Astrocyte (in vitro differentiated cells and primary cell): ENCODE results near the gene HAPSTR1. TPM values are rescaled to one million over a fixed set of nuclear protein-coding genes. Genes with fewer than 3 reads are reported as not detected.

ENCODE experiments used
- DNase-seq: peaks from one replicate; pipeline ENCODE4 v3.0.0-alpha.2; 2010; ENCODE audit warnings: low read depth
- FAIRE-seq: peaks from 2 replicates; lab custom pipeline; 2011; peaks lifted over from hg19 to GRCh38; lab: Jason Lieb, UNC
- H2AFZ ChIP-seq: 2 replicates; pipeline ENCODE4 v1.6.0; 2012; ENCODE audit warnings: low read depth, low read length, inconsistent platforms
- H3K27ac ChIP-seq: 2 replicates; pipeline ENCODE4 v1.5.1; 2011; ENCODE audit warnings: low read depth, low read length, inconsistent platforms
- H3K27me3 ChIP-seq: 2 replicates; pipeline ENCODE4 v1.6.0; 2011; ENCODE audit warnings: low read length, inconsistent platforms; ENCODE audit not compliant: insufficient read depth
- H3K36me3 ChIP-seq: 2 replicates; pipeline ENCODE4 v1.5.1; 2011; ENCODE audit warnings: low read length, inconsistent platforms; ENCODE audit not compliant: insufficient read depth
- H3K4me1 ChIP-seq: 2 replicates; pipeline ENCODE4 v1.5.1; 2011; ENCODE audit warnings: low read length, inconsistent platforms; ENCODE audit not compliant: insufficient read depth
- H3K4me2 ChIP-seq: 2 replicates; pipeline ENCODE4 v1.6.0; 2012; ENCODE audit warnings: low read length, inconsistent platforms
- H3K4me3 ChIP-seq: 2 replicates; pipeline ENCODE4 v1.5.1; 2011; ENCODE audit warnings: low read depth, mild to moderate bottlenecking, low read length, inconsistent platforms; ENCODE audit not compliant: insufficient read depth
- H3K79me2 ChIP-seq: 2 replicates; pipeline ENCODE4 v1.6.0; 2012; ENCODE audit warnings: mild to moderate bottlenecking, low read length, inconsistent platforms; ENCODE audit not compliant: insufficient read depth
- H3K9ac ChIP-seq: 2 replicates; pipeline ENCODE4 v1.6.0; 2012; ENCODE audit warnings: mild to moderate bottlenecking, low read length, inconsistent platforms
- H3K9me3 ChIP-seq: 2 replicates; pipeline ENCODE4 v1.5.1; 2012; ENCODE audit warnings: low read depth, mild to moderate bottlenecking, low read length, inconsistent platforms; ENCODE audit not compliant: insufficient read depth
- H4K20me1 ChIP-seq: 2 replicates; pipeline ENCODE4 v1.6.0; 2012; ENCODE audit warnings: low read length, inconsistent platforms; ENCODE audit not compliant: insufficient read depth
- H3K27ac Mint-ChIP-seq: one replicate; pipeline ENCODE4 v1.8.0; 2021; ENCODE audit warnings: mild to moderate bottlenecking, mixed read lengths; ENCODE audit not compliant: unreplicated experiment
- H3K27me3 Mint-ChIP-seq: one replicate; pipeline ENCODE4 v1.8.0; 2021; ENCODE audit warnings: low read depth, mixed read lengths; ENCODE audit not compliant: unreplicated experiment
- H3K36me3 Mint-ChIP-seq: one replicate; pipeline ENCODE4 v1.8.0; 2021; ENCODE audit warnings: low read depth, mixed read lengths; ENCODE audit not compliant: unreplicated experiment
- H3K4me1 Mint-ChIP-seq: one replicate; pipeline ENCODE4 v1.8.0; 2021; ENCODE audit warnings: low read depth, mixed read lengths; ENCODE audit not compliant: unreplicated experiment
- H3K4me3 Mint-ChIP-seq: one replicate; pipeline ENCODE4 v1.8.0; 2021; ENCODE audit warnings: mild to moderate bottlenecking, moderate library complexity, mixed read lengths; ENCODE audit not compliant: unreplicated experiment
- H3K9me3 Mint-ChIP-seq: one replicate; pipeline ENCODE4 v1.8.0; 2021; ENCODE audit warnings: mild to moderate bottlenecking, mixed read lengths; ENCODE audit not compliant: unreplicated experiment
- EZH2 ChIP-seq: IDR thresholded peaks from 2 replicates; pipeline ENCODE4 v1.6.1; 2012; ENCODE audit warnings: mild to moderate bottlenecking, low read length, inconsistent platforms; ENCODE audit not compliant: insufficient read depth
- total RNA-seq: library from RNA; stranded (reverse); gene quantifications from 2 replicates; pipeline ENCODE4 v1.2.1, GENCODE V29; 2021
- TF ChIP-seq, protein P1 (sequence below): IDR thresholded peaks from 2 replicates; pipeline ENCODE4 v1.5.1; 2011; ENCODE audit warnings: low read depth, mild to moderate bottlenecking, inconsistent platforms, low read length, moderate library complexity; ENCODE audit not compliant: insufficient read depth

The HAPSTR1 gene
- total RNA-seq, 1 donor from 2014 or later = 99.5 TPM

DNA sequence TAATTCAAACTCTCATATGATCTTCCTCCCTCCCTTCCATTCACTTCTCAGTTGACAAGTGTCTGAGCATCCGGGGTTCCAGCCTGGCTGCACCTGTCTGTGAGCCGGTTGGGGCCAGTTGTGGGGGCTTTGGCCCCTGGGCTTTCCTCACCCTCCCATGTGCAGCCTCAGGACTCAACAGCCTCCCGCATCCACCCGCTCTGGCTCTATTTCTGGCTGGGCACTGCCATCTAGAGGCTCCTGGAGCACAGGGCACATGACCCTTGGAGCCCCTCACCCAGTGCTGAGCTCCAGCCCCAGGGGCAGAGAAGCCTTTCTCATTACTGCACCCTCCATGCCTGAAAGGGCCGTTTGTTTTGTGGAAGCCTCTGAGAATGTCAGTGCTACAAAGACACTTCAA, 43.3 kb downstream of the HAPSTR1 start:
- Histone ChIP-seq H4K20me1 (peaks cover 38% of the 10 kb centered on the region), H3K79me2 (no peaks in the 10 kb centered on the region), H2AFZ (no peak overlapping the region), H3K4me3 (no peak overlapping the region), H3K27me3 (no peaks in the 10 kb centered on the region), H3K9ac (no peak overlapping the region), H3K4me1 (no peaks in the 10 kb centered on the region), H3K27ac (no peak overlapping the region), H3K4me2 (no peak overlapping the region), H3K9me3 (no peaks in the 10 kb centered on the region), H3K36me3 (no peaks in the 10 kb centered on the region)
- no peaks in the 10 kb centered on the region for H3K9me3 Mint-ChIP-seq
- peaks cover 7% of the 10 kb centered on the region for H3K4me1 Mint-ChIP-seq
- no peak for FAIRE-seq
- H3K4me3 Mint-ChIP-seq = no peak overlapping the region
- H3K27ac Mint-ChIP-seq = no peak overlapping the region
- H3K27me3 Mint-ChIP-seq = no peaks in the 10 kb centered on the region
- no peak for TF ChIP-seq EZH2
- TF ChIP-seq, protein P1, sequence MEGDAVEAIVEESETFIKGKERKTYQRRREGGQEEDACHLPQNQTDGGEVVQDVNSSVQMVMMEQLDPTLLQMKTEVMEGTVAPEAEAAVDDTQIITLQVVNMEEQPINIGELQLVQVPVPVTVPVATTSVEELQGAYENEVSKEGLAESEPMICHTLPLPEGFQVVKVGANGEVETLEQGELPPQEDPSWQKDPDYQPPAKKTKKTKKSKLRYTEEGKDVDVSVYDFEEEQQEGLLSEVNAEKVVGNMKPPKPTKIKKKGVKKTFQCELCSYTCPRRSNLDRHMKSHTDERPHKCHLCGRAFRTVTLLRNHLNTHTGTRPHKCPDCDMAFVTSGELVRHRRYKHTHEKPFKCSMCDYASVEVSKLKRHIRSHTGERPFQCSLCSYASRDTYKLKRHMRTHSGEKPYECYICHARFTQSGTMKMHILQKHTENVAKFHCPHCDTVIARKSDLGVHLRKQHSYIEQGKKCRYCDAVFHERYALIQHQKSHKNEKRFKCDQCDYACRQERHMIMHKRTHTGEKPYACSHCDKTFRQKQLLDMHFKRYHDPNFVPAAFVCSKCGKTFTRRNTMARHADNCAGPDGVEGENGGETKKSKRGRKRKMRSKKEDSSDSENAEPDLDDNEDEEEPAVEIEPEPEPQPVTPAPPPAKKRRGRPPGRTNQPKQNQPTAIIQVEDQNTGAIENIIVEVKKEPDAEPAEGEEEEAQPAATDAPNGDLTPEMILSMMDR = peak; percentile 38
- no peak for DNase-seq
- peaks cover 4% of the 10 kb centered on the region for H3K36me3 Mint-ChIP-seq

- no peak overlapping the region for H3K27ac ChIP-seq
- no peak overlapping the region for H3K9ac ChIP-seq
- DNase-seq (no peak), FAIRE-seq (no peak)
- Mint-ChIP-seq H3K27ac (no peak overlapping the region), H3K36me3 (peaks cover 5% of the 10 kb centered on the region), H3K27me3 (no peaks in the 10 kb centered on the region), H3K9me3 (no peaks in the 10 kb centered on the region), H3K4me1 (peaks cover 6% of the 10 kb centered on the region), H3K4me3 (no peak overlapping the region)
- no peaks in the 10 kb centered on the region for H3K36me3 ChIP-seq
- H2AFZ ChIP-seq = no peak overlapping the region
- H3K4me3 ChIP-seq = no peak overlapping the region
- H3K79me2 ChIP-seq = no peaks in the 10 kb centered on the region
- no peak overlapping the region for H3K4me2 ChIP-seq
- peaks cover 37% of the 10 kb centered on the region for H4K20me1 ChIP-seq
- H3K27me3 ChIP-seq = no peaks in the 10 kb centered on the region
- H3K4me1 ChIP-seq = no peaks in the 10 kb centered on the region
- H3K9me3 ChIP-seq = no peaks in the 10 kb centered on the region
- no peak for TF ChIP-seq EZH2
Measured at GRCh38 chr16:9135797-9136196, 44.4 kb downstream of the HAPSTR1 start.

DNA sequence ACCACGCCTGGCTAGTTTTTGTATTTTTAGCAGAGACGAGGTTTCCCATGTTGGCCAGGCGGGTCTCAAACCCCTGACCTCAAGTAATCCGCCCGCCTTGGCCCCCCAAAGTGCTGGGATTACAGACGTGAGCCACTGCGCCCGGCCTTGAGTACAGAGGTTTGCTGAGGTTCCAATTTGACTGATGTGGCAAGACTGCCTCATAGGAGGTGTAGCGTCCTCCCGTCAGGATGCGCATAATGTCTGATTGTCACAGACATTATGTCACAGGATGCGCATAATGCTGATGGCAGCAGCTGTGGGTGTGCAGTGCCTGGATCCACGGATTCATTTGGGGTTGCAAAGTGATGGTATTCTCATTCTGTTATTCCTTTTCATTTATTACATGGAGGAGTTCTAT, 45.2 kb downstream of the HAPSTR1 start:
- no peak overlapping the region for H3K27ac ChIP-seq
- no peaks in the 10 kb centered on the region for H3K36me3 ChIP-seq
- H3K9me3 ChIP-seq = no peaks in the 10 kb centered on the region
- H3K9ac ChIP-seq = no peak overlapping the region
- H3K4me1 ChIP-seq = no peaks in the 10 kb centered on the region
- H3K27me3 Mint-ChIP-seq = no peaks in the 10 kb centered on the region
- H3K27ac Mint-ChIP-seq = no peak overlapping the region
- H4K20me1 ChIP-seq = peaks cover 37% of the 10 kb centered on the region
- H3K36me3 Mint-ChIP-seq = peaks cover 5% of the 10 kb centered on the region
- no peak overlapping the region for H3K4me3 Mint-ChIP-seq
- TF ChIP-seq, protein P1 = no peak
- TF ChIP-seq EZH2 = no peak
- no peak overlapping the region for H2AFZ ChIP-seq
- H3K9me3 Mint-ChIP-seq = no peaks in the 10 kb centered on the region
- H3K4me3 ChIP-seq = no peak overlapping the region
- H3K79me2 ChIP-seq = no peaks in the 10 kb centered on the region
- H3K4me1 Mint-ChIP-seq = peaks cover 4% of the 10 kb centered on the region
- no peak for FAIRE-seq
- no peak overlapping the region for H3K4me2 ChIP-seq
- DNase-seq = no peak
- H3K27me3 ChIP-seq = no peaks in the 10 kb centered on the region
